Adipose tissue (tissue), 3 donors: ENCODE results near the gene WWOX. TPM values are rescaled to one million over a fixed set of nuclear protein-coding genes. Genes with fewer than 3 reads are reported as not detected.

Experiments used
- H3K27ac ChIP-seq: one replicate; pipeline ENCODE4 v1.5.1; 2013; ENCODE audit warnings: low read depth, low read length
- WGBS, 3 donors: extraction: QIAGEN DNeasy Blood & Tissue Kit; methylation state at CpG; one replicate each; pipeline ENCODE4 v1.1.7; 2013; 5-methylcytosine and 5-hydroxymethylcytosine counted together
- polyA plus RNA-seq, 3 donors: library from polyadenylated mRNA; stranded (reverse); fragments of 200-250 nt; gene quantifications; one replicate each; pipeline ENCODE4 v1.2.3, GENCODE V29; 2013
- donor health status: healthy with polysubstance abuse.
- donor health status: Bipolar disorder and iron deficiency.
- donor health status: healthy.

Gene WWOX
- polyA plus RNA-seq, 3 donors, result 5.7 to 10.6 (median 7.0) TPM

DNA sequence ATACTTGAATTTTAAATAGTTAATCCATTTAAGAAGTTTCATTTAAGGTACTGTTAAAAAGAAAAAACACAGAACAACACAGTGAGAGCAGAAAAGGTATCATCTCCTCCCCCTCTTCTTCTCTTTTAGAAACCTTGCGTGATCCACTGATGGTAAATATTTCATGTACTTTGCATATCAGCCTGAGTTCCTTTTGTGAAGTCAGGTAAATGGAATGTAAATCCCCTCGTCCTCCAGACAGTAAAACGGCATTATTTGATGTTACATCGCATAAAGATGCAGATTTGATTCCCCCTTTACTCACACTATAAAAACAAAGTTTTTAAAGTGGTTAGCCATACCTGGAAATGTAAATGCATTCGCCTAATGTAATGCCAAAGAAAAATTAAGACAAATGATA is 234.4 kb downstream of the WWOX start:
- WGBS, 3 donors, result 74 to 81% (median 78%) methylated on average over 5 of the region's 5 CpGs
- no peak overlapping the region for H3K27ac ChIP-seq

DNA sequence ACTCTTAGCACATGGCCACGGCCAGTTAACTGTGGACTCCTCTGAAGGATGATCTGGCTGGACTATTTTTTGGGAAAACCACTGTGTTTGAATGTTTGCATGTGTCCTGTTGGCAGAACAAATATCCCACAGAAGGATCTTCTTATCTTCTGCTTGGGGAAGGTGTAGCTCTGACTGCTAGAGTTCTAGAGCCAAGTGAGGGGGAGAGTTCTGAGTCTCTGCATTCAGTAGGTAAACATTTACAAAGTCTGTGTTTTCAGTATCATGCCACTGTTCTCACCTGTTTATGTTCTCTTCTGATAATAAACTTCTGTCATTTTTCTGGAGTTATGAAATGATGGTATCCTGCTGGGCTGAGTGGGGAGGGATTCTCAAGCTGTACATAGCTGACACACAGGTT is 241.1 kb downstream of the WWOX start:
- H3K27ac ChIP-seq, result no peak overlapping the region
- WGBS, 3 donors, result 83 to 90% (median 85%) methylated on average over 1 of the region's 1 CpG

DNA sequence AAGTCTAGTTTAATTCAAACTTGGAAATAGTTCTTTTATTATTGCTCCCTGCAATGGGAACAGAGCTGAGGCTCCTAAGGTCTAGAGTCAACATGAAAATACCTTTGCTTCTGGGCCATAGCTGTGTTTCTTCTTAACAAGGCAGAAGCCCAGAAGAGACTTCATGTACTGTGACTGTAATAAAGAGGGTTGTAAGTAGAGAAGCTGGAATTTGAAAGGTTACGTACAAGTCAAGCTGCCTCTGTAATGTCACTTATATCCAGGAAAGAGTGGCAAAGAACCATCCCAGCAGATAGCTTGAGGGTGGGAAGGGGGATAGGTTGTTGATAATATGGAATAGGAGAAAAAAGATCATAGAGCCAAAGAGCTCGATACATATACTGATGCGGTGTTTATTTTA is 248.6 kb downstream of the WWOX start:
- 95 to 100% (median 95%) methylated on average over 3 of the region's 3 CpGs for WGBS, 3 donors
- no peak overlapping the region for H3K27ac ChIP-seq

DNA sequence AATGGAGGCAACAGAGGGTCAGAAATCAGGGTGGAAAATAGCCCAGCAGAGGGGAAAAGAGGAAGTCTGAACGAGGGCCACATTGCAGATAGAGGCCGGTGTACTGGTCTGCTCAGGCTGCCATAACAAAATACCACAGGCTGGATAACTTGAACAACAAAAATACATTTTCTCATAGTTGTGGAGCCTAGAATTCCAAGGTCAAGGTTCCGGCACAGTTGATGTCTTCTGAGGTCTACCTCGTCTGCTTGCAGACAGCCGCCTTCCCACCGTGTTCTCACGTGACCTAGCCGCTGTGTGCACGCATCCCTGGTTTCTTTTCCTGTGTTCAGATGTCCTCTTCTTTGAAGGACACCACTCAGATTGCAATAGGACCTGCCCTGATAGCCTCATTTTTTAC is 249.4 kb downstream of the WWOX start:
- no peak overlapping the region for H3K27ac ChIP-seq
- WGBS, 3 donors, result 93 to 96% (median 95%) methylated on average over 9 of the region's 9 CpGs

DNA sequence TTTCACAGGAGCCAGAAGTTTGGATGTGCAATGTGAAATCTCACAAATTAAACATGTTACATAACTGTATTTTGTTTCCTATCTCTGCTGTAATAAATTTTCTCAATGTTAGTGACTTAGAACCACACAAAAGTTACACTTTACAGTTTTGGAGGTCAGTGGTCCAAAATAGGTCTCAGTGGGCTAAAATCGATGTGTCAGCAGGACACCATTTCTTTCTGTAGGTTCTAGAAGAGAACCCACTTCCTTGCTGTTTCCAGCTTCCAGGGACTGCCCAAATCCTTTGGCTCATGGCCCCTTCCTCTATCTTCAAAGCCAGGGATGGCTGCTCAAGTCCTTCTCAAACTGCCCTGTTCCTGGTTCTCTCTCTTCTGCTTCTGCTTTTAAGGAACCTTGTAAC is 252.7 kb downstream of the WWOX start:
- WGBS, 3 donors, result 68 to 100% (median 88%) methylated on average over 1 of the region's 1 CpG
- no peak overlapping the region for H3K27ac ChIP-seq

DNA sequence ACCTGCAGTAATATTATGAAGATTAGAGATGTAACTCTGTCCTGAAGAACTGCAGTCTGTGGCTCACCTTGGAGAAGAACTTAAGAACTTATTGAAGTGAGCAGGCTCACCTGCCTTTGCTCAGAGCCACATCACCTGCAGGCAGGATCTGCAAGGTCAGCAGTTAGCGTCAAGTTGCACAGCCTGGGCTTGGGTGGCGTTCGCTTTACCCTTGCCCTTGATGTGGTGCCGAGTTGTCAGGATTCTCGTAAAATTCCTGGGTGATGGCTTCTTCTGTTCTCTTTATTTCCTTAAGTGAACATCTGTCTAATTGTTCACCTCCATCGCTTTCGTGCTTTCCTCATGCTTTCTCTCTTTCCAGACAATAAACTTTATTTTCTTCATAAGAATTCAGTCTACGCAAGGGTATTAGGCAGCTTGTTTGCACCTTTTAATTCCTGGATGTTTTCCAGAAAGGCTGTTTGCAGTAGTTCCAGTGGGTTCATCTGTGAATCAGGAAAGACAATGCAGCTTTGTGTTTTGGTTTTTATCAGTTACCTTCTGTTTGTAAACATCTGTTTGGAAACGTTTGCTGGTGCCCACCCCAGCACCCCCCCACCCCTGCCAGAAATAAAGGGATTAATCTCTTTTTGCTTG is 254.3 kb downstream of the WWOX start:
- WGBS, 3 donors, result 52 to 82% (median 79%) methylated on average over 9 of the region's 9 CpGs

DNA sequence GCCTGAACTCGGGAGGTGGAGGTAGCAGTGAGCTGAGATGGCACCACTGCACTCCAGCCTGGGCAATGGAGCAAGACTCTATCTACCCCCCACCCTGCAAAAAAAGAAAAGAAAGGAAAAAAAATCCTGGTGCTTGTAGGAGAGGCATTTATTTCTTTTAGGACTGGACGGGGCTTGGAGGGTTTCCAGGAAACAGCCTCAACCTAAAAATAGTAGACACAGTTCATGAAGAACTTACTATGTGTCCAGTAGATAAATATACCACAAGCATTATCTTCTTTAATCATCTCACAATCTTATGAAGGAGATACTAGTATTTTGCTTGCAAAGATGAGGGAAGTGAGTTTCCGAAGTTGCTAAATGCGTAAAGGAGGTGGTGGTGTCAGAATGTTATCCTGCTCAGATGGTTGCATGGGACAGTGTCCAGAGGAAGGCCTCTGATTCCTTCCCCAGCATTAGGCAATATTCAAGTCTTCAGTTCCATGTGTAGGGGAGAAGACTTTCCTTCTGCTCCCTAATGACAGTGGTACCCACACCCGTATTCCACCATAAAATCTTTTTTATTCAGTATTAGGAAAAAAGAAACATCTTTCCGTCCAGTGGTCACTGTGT is 263.2 kb downstream of the WWOX start:
- WGBS, 3 donors, result 70 to 85% (median 77%) methylated on average over 6 of the region's 6 CpGs

More for the DNA sequence above, 254.3 kb downstream of the WWOX start:
- no peak overlapping the region for H3K27ac ChIP-seq

DNA sequence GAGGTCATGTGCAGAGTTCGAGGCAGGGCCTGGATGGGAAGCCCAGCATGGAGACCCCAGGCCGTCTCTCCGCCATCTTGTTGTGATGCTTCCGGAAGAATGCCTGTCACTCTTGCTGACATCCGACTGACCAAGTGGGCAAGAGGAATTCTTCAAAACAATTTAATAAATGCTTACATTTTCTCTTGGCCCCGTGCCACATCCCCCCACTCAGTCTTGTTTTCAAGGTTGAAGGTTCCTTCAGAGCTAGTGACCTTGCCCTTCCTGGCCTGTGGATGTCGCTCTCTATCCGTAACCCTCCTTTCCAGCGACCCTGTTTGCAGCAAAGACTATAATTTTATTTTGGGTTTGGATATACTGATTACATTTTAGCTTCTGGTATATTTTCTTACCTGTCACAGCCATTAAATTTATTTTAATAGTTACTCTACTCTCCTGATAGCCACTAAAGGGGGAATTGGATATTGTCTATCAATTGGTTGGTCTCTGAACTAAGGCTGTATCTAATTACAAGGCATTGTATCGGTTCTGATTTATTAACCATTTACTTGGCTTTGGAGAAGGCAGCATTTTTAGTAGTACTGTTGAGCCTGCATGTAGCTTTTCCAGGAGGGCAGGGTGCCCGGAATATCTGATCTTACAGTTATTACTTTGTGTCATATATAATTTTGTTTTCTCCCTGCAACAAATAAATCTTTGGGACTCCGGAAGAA is 264.5 kb downstream of the WWOX start:
- H3K27ac ChIP-seq, result no peak overlapping the region
- 81 to 89% (median 88%) methylated on average over 12 of the region's 12 CpGs for WGBS, 3 donors

More for the DNA sequence above, 263.2 kb downstream of the WWOX start:
- no peak overlapping the region for H3K27ac ChIP-seq

DNA sequence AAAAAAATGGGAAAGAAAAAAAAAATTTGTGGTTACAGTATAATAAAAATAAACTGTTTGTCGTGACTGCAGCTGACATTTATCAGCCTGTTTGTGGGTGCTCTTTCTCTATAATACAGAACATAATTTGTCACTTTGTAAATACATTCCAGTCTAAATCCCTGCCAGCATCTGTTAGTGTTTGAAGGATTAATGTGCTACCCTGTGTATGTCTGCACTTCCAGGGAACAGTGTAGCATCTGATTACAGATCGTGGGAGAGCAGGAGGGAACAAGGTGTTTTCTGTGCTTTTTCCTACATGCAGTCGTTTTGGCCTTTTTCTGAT is 265.1 kb downstream of the WWOX start:
- no peak overlapping the region for H3K27ac ChIP-seq
- WGBS, 3 donors, result 29 to 72% (median 45%) methylated on average over 3 of the region's 3 CpGs

DNA sequence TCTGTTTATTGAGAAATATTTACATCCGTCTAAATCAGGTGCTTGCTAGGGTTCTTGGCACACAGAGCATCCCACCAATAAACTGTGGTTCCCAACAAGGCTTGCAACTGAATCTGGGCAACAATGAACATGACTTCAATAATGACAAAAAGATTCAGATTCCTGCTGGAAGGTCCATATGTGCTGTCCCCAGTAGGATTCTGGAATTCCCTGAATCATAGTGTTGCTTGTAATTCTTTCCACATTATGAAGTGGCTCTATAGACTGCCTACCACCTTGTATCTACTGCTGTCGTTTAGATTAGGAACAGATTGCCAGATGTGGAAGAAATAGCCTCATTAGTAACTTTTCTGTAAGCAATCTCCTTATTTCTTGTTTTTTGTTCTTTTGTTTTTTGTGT is 265.9 kb downstream of the WWOX start:
- 74 to 80% (median 78%) methylated on average over 2 of the region's 2 CpGs for WGBS, 3 donors

DNA sequence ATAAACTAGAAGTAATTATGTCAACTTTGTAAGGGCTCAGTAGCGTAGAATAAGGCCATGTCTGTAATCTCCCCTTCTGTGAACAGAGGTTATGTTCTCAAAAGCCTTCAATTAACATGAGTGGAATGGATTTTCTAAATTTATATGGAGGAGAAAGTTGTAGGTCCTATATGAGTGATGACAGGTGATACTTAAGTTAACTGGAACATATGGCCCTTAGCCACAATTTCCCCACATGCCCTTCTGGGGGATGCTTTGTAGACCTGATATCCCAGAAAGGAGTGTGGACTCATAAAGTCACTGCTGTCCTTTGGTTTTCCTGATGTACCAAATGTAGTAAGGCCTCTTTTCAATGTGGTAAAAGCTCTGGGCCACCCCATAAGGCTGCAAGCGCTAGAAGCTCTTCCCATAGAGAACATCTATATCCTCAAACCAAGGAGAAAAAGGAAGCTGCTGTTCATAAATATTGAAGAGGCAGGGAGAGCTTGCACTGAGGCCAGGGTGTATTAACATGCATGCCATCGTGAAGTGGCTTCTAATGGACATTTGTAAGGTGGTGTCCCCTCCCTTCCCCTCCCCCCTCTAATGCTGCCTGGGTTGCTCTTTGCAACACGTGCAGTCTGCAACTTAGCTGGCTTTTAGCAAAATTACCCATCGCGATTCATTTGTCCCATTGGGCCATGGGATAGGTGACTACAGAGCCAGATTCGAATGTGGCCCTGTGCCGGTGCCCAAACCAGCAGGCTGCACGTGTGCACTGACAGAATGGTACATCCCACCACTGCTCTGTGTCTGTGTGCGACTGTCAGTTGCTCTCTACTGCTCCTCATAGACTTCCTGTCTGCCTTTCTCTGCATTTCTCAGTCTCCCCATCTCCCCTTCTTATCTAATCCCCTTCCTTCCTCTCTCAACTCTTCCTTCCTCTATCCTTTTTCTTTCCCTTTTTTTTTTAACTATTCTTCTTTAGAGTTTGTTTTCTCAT is 269.0 kb downstream of the WWOX start:
- H3K27ac ChIP-seq, result no peak overlapping the region
- WGBS, 3 donors, result 79 to 93% (median 81%) methylated on average over 10 of the region's 10 CpGs

More for the DNA sequence above, 265.9 kb downstream of the WWOX start:
- H3K27ac ChIP-seq, result no peak overlapping the region

DNA sequence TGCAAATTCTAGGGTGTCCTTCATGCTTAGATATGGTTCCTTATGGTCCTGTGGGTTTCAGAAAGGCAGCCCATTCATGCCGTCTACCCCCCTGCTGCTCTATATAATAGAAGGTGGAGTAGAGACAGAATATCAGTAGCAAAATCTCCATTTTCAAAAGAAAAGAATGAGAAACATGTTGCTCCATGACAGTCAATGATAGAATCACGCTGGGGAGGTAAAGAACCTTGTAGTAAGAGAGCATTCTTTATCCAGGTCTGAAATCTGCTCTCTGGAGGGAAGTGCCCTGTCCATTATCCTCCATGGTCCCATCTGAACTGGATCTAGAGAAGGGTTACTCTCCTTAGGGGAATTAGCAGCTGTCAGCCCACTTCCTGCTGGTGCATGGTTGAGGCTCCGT is 272.8 kb downstream of the WWOX start:
- WGBS, 3 donors, result 85 to 96% (median 89%) methylated on average over 3 of the region's 3 CpGs
- no peak overlapping the region for H3K27ac ChIP-seq

DNA sequence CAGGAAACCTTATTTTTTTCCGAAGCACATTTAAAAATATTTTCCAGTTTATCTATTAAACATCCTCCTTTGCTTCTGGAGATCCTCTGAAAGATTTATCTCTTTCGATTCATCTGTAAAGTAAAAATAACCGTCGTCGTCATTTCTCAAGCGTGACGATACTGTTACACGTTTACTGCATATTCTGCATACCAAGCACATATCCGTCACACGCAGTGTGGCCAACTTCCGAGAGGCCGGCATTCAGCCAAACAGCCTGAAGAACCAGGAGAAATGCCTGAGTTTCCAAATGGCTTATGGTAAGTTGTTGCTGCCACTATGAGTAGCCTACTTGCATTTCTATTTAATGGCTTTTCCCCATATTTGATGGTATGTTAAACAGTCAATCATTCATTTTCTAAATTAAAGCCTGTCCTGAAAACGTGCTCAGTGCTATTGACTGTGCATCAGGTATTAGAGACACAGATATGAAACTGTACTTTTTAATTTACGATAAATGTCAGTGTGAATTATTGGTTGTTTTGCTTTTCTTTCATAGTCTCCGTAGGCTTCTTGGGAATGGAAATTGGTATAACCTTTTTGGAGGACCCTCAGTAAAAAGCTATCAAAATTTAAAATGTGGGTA is 275.7 kb downstream of the WWOX start:
- WGBS, 3 donors, result 87 to 90% (median 90%) methylated on average over 15 of the region's 15 CpGs
- no peak overlapping the region for H3K27ac ChIP-seq

DNA sequence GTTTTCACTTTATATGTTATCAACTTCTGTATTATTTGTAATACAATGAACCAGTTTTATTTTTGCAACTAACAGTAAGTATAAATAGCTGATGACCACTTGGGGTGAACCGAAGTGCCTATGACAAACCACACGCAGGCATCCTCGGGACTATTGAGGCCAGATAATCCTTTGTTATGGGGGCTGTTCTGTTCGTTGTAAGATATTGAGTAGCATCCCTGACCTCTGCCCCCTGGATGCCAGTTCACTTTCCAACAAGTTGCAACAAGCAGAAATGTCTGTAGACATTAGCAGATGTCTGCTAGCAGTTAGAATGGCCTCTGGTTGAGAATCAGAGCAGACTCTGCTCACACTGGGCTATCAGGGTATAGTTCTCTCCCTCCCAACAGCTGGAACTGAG is 277.0 kb downstream of the WWOX start:
- WGBS, 3 donors, result 72 to 85% (median 80%) methylated on average over 4 of the region's 4 CpGs
- H3K27ac ChIP-seq, result no peak overlapping the region

DNA sequence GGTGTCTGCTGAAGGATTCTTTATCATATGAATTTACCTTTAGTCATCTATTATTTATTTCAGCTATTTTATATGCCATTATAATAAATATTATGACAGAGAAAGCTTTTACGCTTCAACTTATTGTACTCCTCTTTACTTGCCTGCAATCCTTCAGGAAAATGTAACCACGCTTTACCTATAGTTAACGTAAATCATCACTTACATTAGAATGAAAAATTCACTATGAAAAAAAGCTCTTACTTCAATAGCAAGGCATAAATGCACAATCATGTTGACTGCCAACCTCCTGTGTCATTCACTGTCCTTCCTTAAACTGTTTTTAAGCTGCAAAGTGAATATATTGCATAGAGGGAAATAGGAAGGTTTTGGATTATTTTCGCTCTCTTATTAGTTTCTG is 277.9 kb downstream of the WWOX start:
- H3K27ac ChIP-seq, result no peak overlapping the region
- WGBS, 3 donors, result 84 to 94% (median 85%) methylated on average over 4 of the region's 4 CpGs

DNA sequence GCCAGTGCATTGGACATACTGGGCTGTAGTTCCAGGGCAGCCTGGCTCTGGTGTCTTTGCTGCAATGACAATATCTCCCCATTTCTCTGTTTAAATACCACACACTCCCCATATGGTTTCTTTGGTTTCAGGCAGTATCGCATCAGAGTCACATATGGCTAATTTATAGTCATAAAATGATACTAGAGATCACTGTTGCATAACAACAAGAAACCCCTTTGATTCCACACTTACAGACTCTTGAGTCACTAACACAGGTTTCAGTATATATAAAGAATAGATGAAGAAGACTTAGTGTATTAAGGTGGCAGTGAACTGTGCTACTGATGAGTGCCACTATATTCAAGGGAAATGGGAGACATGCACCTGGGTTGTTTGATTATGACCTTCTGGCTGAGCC is 281.6 kb downstream of the WWOX start:
- no peak overlapping the region for H3K27ac ChIP-seq
- 93 to 97% (median 94%) methylated on average over 1 of the region's 1 CpG for WGBS, 3 donors

DNA sequence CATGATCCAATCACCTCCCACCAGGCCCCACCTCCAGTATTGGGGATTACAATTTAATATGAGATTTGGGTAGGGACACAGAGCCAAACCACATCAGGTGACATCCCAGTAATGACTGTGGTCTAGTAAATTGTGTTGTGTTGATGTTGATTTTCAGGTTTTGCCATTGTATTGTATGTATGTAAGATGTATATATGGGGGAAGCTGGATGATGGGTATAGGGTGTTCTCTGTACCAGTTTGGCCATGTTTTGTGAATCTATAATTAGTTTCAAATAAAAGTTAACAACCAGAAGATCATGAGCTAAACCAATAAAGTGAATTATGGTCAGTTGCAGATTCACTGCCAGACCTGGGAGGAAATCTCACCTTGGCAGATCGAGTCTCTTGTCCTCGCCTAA is 283.7 kb downstream of the WWOX start:
- no peak overlapping the region for H3K27ac ChIP-seq
- WGBS, 3 donors, result 97 to 98% (median 98%) methylated on average over 2 of the region's 2 CpGs

DNA sequence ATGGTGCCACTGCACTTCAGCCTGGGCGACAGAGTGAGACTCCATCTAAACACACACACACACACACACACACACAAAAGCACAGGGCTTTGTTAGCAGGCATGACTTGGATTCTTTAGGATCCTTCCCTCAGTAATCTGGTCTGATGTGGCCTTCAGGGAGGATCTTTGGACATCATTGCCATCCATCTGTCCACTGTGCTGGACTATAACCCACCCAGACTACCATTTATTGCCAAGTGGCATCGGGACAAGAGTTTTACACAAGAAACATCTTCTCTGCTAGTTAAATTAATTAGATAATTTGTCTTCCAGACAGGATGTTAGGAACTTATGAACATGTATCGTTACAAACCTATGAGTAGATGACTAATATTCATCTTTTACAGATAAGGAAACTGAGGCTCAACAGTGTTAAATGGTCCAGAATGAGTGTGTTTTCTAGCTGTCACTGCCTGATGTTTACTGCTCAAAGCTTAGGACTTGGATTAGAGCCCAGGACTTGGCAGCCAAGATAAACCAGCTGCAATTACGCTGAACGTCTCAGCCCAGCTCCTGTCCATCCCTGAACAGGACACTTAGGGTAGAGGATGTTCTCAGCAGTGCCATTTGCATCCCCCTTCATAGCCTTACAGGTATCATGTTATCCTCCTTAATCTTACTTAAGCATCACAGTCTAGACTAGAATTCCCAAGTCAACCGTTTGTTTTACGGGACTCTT is 285.8 kb downstream of the WWOX start:
- H3K27ac ChIP-seq, result no peak overlapping the region
- WGBS, 3 donors, result 51 to 72% (median 70%) methylated on average over 7 of the region's 7 CpGs
